Thoracic aorta (tissue), 2 donors: Measurements from ENCODE around the gene ZBTB7C. TPM values are rescaled to one million over a fixed set of nuclear protein-coding genes. Genes with fewer than 3 reads are reported as not detected.

ENCODE experiments used
- ATAC-seq: fragments of 150-250 bp; one replicate; pipeline ENCODE4 v1.8.0; 2017; ENCODE audit warnings: low read depth; ENCODE audit not compliant: insufficient number of reproducible peaks, low FRiP score
- DNase-seq: peaks from one replicate; pipeline ENCODE4 v3.0.0-alpha.2; 2020; ENCODE audit warnings: low spot score
- H3K27ac ChIP-seq, 2 donors: fragments of 200-600 bp; sonication (generic); 1 replicate in 1 of 2; 2 replicates in 1 of 2; pipeline ENCODE4 v1.5.1; 2016; ENCODE audit warnings: mild to moderate bottlenecking in 2 of 2, moderate library complexity in 2 of 2
- H3K27me3 ChIP-seq: fragments of 200-600 bp; sonication (generic); replicated peaks from 2 replicates; pipeline ENCODE4 v1.6.0; 2016; ENCODE audit warnings: mild to moderate bottlenecking; ENCODE audit not compliant: insufficient read depth
- H3K36me3 ChIP-seq: fragments of 200-600 bp; sonication (generic); one replicate; pipeline ENCODE4 v1.5.1; 2016
- H3K4me1 ChIP-seq, 2 donors: fragments of 200-600 bp; sonication (generic); 1 replicate in 1 of 2; 2 replicates in 1 of 2; pipeline versions ENCODE4 v1.5.1 to v1.6.0; 2016; ENCODE audit warnings: low read depth in 2 of 2, mild to moderate bottlenecking in 1 of 2; ENCODE audit not compliant: control insufficient read depth in 1 of 2
- H3K4me3 ChIP-seq: fragments of 200-600 bp; sonication (generic); 2 replicates; pipeline ENCODE4 v1.5.1; 2016; ENCODE audit warnings: mild to moderate bottlenecking
- H3K9me3 ChIP-seq: fragments of 200-600 bp; sonication (generic); 2 replicates; pipeline ENCODE4 v1.5.1; 2016
- CTCF ChIP-seq: fragments of 200-600 bp; sonication (generic); IDR thresholded peaks from one replicate; pipeline ENCODE4 v1.5.1; 2019; ENCODE audit warnings: antibody characterized with exemption
- total RNA-seq, 2 donors: library from RNA; depleted of rRNA; stranded (reverse); fragments of >200 nt; gene quantifications; one replicate each; pipeline versions ENCODE4 v1.1.0 to v1.2.3, GENCODE V29; 2016

Gene ZBTB7C
- total RNA-seq, 2 donors from 2014 or later = 9.6 to 10.9 TPM

GRCh38 chr18:48127606-48128005 lies 281.6 kb downstream of the ZBTB7C start:
- no peak overlapping the region for H3K4me3 ChIP-seq
- no peak for TF ChIP-seq CTCF
- no peaks in the 10 kb centered on the region for H3K27me3 ChIP-seq
- H3K9me3 ChIP-seq = no peaks in the 10 kb centered on the region
- H3K27ac ChIP-seq = no peak overlapping the region
- H3K4me1 ChIP-seq = no peaks in the 10 kb centered on the region
- no peak for DNase-seq
- no peak for ATAC-seq
- H3K36me3 ChIP-seq = no peaks in the 10 kb centered on the region

DNA sequence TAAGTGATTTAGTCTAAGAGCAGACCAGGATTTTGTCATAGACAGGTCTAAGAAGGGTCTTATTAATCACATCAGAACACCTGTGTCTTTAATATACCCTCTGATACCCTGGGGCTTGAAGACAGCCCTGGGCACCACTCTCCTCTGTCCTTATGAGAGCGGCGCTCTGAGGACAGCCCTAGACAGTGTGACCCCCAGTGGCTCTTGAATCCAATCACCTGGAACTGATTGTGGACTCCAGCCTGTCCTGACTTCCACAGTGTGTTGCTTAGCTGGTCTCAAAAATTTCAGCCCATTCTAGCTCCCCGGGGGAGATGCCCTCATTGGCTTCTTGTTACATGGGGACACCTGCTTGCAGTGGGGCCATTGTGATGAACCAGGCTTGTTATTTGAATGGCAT lies 282.9 kb downstream of the ZBTB7C start:
- Histone ChIP-seq H3K36me3 (no peaks in the 10 kb centered on the region), H3K27me3 (no peaks in the 10 kb centered on the region), H3K9me3 (no peaks in the 10 kb centered on the region), H3K4me1 (no peaks in the 10 kb centered on the region), H3K27ac (no peak overlapping the region), H3K4me3 (no peak overlapping the region)
- TF ChIP-seq CTCF = no peak
- DNase-seq (no peak), ATAC-seq (no peak)

DNA sequence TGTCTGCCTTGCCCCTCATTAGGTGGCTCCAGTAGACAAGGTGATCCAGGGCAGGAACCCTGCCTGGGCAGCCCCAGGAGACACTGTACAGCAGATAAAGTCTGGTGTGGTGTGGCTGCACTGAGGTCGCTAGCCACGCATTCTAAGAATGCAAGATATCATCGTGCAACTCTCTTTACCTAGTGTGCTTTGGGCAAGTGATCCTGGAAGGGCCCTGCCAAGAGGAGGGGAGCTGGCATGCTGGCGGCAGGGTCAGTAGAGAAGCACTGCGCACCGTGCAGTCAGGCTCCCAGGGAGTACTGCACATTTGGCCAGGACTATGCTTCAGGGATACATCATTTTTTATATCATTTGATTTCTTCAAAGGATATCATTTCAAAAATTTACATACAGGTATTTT lies 283.5 kb downstream of the ZBTB7C start:
- ATAC-seq (no peak), DNase-seq (no peak)
- TF ChIP-seq CTCF = no peak
- H3K27ac ChIP-seq = no peak overlapping the region
- no peak overlapping the region for H3K4me3 ChIP-seq
- H3K4me1 ChIP-seq = no peaks in the 10 kb centered on the region
- H3K9me3 ChIP-seq = no peaks in the 10 kb centered on the region
- H3K27me3 ChIP-seq = no peaks in the 10 kb centered on the region
- H3K36me3 ChIP-seq = no peaks in the 10 kb centered on the region

GRCh38 chr18:48124857-48125626 lies 284.1 kb downstream of the ZBTB7C start:
- no peaks in the 10 kb centered on the region for H3K9me3 ChIP-seq
- peaks cover 0 to 1% of the 10 kb centered on the region in 2 donors for H3K4me1 ChIP-seq
- ATAC-seq (no peak), DNase-seq (no peak)
- TF ChIP-seq CTCF = no peak
- H3K36me3 ChIP-seq = no peaks in the 10 kb centered on the region
- no peaks in the 10 kb centered on the region for H3K27me3 ChIP-seq
- no peak overlapping the region for H3K4me3 ChIP-seq
- no peak overlapping the region for H3K27ac ChIP-seq

- ATAC-seq = no peak
- H3K27me3 ChIP-seq = no peaks in the 10 kb centered on the region
- no peak overlapping the region for H3K27ac ChIP-seq
- no peak overlapping the region for H3K4me3 ChIP-seq
- DNase-seq = no peak
- H3K36me3 ChIP-seq = no peaks in the 10 kb centered on the region
- no peak for TF ChIP-seq CTCF
- peaks cover 0 to 11% of the 10 kb centered on the region in 2 donors for H3K4me1 ChIP-seq
- H3K9me3 ChIP-seq = no peaks in the 10 kb centered on the region
These were observed 285.2 kb downstream of the ZBTB7C start for GRCh38 chr18:48123941-48124340.
